AG04450 (cell line): ENCODE measurements around the gene PWWP3B. TPM values are rescaled to one million over a fixed set of nuclear protein-coding genes. Genes with fewer than 3 reads are reported as not detected.

ENCODE experiments used
- CTCF ChIA-PET: fragments of 300-600, 350-600 bp; formaldehyde crosslinking; extraction: SDS; loops from one replicate; lab custom pipeline; 2022; ENCODE audit warnings: antibody characterized with exemption, inconsistent platforms; lab: Charles Lee
- POLR2A ChIA-PET: fragments of 350-600 bp; formaldehyde crosslinking; extraction: SDS; loops from one replicate; lab custom pipeline; 2021; ENCODE audit warnings: antibody characterized with exemption, inconsistent platforms; lab: Yijun Ruan, JAX
- DNase-seq: peaks from one replicate; pipeline ENCODE4 v3.0.0-alpha.2; 2011; ENCODE audit warnings: low read depth, low spot score
- H3K27ac ChIP-seq: one replicate; pipeline ENCODE4 v1.5.1; 2012; ENCODE audit warnings: low read depth, low read length, control low read depth
- H3K27me3 ChIP-seq: one replicate; pipeline ENCODE4 v1.6.0; 2012; ENCODE audit warnings: low read length; ENCODE audit not compliant: control insufficient read depth, insufficient read depth
- H3K4me3 ChIP-seq: 2 replicates; pipeline ENCODE4 v1.5.1; 2011; ENCODE audit warnings: mild to moderate bottlenecking, low read depth, low read length, control low read depth
- H3K9me3 ChIP-seq: 2 replicates; pipeline ENCODE4 v1.5.1; 2012; ENCODE audit warnings: low read length; ENCODE audit not compliant: control insufficient read depth, insufficient read depth
- polyA plus RNA-seq: library from polyadenylated mRNA; depleted of rRNA; stranded (reverse); fragments of >200 nt; gene quantifications from 2 replicates; pipeline ENCODE4 v1.2.3, GENCODE V29; 2011; rRNA removed
- TF ChIP-seq, protein P1 (sequence below): IDR thresholded peaks from 2 replicates; pipeline ENCODE4 v1.5.1; 2011; ENCODE audit warnings: low read depth, low read length, control low read depth, inconsistent platforms

Gene PWWP3B
- polyA plus RNA-seq, 1 experiment = 0.04 TPM

DNA sequence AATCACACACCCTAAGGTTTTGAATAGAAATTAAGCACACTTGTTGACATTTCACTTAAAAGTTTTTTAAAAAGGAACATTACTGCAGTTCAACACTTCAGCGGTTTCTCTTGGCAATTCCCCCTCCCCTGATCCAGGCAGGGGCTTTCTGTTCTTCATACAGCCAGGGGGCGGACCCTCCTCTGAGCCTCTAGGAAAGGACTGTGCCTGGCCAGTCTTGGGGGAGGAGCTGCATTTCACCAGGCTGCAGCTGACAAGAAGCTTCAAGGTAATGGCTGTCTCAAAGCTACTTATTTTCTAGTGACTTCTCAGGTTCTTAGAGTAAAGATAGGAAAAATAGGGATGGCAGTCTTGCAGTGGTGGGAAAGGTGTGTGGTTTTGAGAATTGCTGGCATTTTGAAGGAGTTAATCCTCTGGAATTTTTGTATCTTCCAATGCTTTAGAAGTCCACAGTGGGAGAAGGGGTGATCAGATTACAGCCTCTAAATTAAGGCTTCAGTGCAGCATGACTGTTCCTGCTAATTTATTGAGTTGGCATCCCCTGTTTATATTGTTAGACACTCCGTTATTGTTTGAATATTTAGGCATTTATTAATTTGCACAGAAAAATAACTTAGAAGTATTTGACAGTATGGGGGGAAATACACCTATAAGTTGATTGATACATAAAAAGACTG is 33.5 kb downstream of the PWWP3B start:
- Histone ChIP-seq H3K27ac (no peak overlapping the region), H3K27me3 (no peaks in the 10 kb centered on the region), H3K4me3 (no peak overlapping the region), H3K9me3 (no peaks in the 10 kb centered on the region)
- CTCF ChIA-PET = no interaction called here
- DNase-seq = no peak
- POLR2A ChIA-PET = no interaction called here
- TF ChIP-seq, protein P1, sequence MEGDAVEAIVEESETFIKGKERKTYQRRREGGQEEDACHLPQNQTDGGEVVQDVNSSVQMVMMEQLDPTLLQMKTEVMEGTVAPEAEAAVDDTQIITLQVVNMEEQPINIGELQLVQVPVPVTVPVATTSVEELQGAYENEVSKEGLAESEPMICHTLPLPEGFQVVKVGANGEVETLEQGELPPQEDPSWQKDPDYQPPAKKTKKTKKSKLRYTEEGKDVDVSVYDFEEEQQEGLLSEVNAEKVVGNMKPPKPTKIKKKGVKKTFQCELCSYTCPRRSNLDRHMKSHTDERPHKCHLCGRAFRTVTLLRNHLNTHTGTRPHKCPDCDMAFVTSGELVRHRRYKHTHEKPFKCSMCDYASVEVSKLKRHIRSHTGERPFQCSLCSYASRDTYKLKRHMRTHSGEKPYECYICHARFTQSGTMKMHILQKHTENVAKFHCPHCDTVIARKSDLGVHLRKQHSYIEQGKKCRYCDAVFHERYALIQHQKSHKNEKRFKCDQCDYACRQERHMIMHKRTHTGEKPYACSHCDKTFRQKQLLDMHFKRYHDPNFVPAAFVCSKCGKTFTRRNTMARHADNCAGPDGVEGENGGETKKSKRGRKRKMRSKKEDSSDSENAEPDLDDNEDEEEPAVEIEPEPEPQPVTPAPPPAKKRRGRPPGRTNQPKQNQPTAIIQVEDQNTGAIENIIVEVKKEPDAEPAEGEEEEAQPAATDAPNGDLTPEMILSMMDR = no peak

DNA sequence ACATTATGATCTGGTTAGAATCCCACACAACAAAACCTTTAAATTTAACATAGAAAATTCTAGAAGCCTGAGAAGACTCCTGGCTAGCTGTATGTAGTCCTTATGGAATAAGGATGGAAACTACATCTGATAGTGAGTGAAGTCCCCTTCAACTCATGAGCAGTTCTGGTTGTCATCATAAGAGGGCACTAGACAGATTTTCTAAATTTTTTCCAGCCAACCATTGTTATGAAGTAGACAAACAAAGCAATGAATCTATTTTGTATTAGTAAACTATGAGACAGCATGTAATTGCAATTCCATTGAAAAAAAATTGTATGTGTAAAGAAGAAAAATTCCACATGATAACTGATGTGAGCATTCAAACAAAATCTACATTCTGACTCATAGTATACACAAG is 35.2 kb downstream of the PWWP3B start:
- CTCF ChIA-PET = no interaction called here
- Histone ChIP-seq H3K27me3 (no peaks in the 10 kb centered on the region), H3K4me3 (no peak overlapping the region), H3K9me3 (no peaks in the 10 kb centered on the region), H3K27ac (no peak overlapping the region)
- POLR2A ChIA-PET = no interaction called here
- TF ChIP-seq, protein P1 = no peak
- no peak for DNase-seq

DNA sequence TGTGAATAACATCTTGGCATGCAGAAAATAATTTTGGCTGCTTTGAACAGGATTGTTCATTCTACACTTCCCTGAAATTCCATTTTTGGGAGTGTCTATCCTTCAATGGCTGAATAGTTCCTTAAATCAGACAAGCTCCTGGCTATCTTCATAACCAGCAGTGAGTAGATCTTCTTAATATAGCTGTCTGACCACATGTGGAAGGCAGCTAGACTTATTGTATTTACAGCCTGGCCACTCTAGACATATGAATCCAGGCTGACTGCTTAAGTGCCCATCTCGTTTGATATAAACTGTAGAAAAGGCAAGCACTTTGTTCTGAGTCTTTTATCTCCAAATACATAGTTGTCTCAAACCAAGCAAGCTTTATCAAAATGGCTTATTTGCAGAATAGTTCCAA is 40.0 kb downstream of the PWWP3B start:
- DNase-seq = no peak
- ChIA-PET CTCF (no interaction called here), POLR2A (no interaction called here)
- no peak overlapping the region for H3K27ac ChIP-seq
- no peaks in the 10 kb centered on the region for H3K27me3 ChIP-seq
- peaks cover 3% of the 10 kb centered on the region; the same call in 1 of the 2 replicates for H3K9me3 ChIP-seq
- no peak overlapping the region for H3K4me3 ChIP-seq
- TF ChIP-seq, protein P1 = no peak

Other genes with a start within 250 kb of the PWWP3B start
- not detected in 2 replicates for gene SERPINA7, start 129.6 kb upstream of the PWWP3B start, polyA plus RNA-seq